G401 (cell line): ENCODE results near the gene CORO6. TPM values are rescaled to one million over a fixed set of nuclear protein-coding genes. Genes with fewer than 3 reads are reported as not detected.

Experiments used
- DNase-seq: peaks from one replicate; pipeline ENCODE4 v3.0.0-alpha.2; 2015; ENCODE audit warnings: low spot score
- in situ Hi-C: cut with HindIII; loops from 2 replicates; pipeline ENCODE4 v1.10.0; 2016; ENCODE audit warnings: low sequenced_read_pairs, mixed read lengths
- total RNA-seq: library from RNA; depleted of rRNA; stranded (reverse); fragments of >200 nt; shearing (Covaris generic); gene quantifications from 2 replicates; pipeline ENCODE4 v1.2.3, GENCODE V29; 2014; rRNA removed

Gene CORO6
- total RNA-seq, 1 experiment from 2014 or later = 9.7 TPM

DNA sequence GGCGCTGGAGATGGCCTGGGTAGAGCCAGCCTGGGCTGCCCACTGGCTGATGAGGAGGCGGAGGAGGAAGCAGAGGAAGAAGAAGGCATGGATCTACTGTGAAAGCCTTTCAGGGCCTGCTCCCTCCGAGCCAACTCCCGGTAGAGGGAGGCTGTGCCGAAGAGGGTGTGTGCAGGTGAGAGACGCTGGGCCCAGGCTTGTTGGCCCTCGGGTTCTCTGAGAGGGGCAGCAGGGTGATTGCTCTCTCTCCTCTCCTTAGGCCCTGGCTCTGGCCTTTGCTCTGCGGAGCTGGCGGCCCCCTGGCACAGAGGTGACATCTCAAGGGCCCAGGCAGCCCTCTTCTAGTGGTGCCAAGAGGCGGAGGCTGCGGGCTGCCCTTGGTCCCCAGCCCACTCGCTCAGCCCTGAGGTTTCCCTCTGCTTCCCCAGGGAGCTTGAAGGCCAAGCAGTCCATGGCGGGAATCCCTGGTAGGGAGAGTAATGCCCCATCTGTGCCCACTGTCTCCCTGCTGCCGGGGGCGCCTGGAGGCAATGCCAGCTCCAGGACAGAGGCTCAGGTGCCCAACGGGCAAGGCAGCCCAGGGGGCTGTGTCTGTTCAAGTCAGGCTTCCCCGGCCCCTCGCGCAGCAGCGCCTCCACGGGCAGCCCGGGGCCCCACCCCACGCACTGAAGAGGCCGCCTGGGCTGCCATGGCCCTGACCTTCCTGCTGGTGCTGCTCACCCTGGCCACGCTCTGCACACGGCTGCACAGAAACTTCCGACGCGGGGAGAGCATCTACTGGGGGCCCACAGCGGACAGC lies 50.6 kb downstream of the CORO6 start:
- in situ Hi-C loops = no loop called here
- no peak for DNase-seq

GRCh38 chr17:29571486-29571882 lies 51.2 kb downstream of the CORO6 start:
- in situ Hi-C loops = no loop called here
- no peak for DNase-seq

- no peak for DNase-seq
- in situ Hi-C loops = no loop called here
These were observed 52.2 kb downstream of the CORO6 start for GRCh38 chr17:29570521-29570920.

DNA sequence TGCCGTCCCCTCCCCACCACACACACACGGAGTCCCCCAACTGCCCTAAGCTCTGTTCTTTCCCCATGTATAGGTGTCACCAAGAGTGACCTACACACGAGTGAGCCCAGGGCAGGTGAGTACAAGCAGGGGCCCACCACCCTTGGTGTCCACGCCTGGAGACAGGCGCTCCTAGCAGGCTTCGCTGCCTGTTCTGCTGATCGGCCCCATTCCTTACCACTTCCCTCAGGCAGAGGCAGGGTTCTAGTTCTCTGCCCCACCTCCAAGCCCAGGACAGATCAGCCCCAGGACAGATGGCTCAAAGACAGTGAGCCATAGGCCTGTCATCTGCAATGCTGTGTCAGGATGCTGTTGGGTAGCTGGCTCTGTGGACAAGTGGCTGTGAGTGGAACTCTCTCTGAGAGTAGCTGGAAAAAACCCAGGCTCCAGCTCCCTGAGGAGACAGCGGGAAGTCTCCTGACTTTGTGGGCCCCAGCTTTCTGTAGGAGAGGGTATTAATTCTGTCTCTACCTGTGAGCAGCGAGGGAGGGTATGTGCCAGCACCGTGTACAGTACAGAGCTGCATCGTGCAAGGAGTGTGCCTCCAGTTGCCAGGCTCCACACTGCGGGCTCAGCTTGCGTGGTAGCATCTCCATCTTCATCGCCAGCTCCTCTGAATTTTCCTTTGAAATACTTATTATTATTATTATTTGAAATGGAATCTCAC lies 53.3 kb downstream of the CORO6 start:
- DNase-seq = no peak
- in situ Hi-C loops = no loop called here

GRCh38 chr17:29568331-29569244 lies 54.1 kb downstream of the CORO6 start, which contains the start of gene TP53I13:
Gene TP53I13, plus strand, starts transcription at chr17:29568701. Its CDS starts 58 bp downstream, at chr17:29568759.
- in situ Hi-C loops = no loop called here
- peak; percentile 53 for DNase-seq

DNA sequence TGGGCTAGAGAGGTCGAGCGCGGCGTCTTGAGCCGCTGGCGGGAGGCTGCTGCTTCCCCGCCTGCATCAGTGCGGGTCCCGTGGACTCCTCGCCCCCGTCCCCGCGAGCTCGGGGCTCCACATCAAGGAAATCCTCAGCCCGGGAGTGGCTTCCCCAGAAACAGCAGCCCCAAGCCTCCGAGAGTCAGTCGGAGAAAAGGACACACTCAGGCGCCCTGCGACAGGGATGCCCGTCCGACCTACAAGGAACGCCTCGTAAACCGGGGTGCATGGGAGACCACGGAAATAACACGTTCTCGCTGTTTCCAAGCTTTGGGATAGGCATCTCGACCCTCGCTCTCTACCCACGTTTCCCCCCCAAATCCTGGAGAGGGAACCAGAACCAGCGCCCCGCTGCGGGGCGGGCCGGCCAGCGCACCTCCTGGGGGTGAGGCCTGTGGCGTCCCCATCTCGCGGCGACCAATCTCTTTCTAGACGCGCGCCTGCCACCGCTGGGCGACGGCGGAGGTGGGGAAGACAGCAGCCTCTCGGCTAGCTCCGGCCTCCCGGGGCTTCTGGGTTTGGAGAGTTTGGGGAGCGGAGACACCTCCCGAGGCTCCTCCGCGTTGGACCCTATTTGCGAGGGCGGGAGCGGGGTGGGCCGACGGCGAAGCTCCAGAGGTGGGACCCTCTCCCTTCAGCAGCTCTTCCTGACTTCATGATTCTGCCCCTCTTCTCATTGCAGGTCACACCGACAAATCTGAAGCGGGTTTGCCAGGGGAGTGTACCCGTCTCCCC lies 55.0 kb downstream of the CORO6 start:
- in situ Hi-C loops = no loop called here
- DNase-seq = no peak

DNA sequence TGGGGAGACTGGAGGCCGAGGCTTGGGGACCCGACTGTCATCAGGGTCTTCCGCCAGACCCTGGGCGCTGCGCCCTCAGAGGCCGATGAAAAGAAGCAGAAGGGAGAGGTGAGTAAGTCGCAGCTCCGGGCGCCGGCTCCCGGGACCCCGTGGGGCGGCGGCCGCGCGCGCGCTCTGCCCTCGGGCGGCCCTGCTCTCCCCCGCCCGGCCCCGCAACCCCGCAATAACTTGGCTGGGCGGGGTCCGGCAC lies 55.5 kb downstream of the CORO6 start:
- in situ Hi-C loops = no loop called here
- DNase-seq = no peak

GRCh38 chr17:29566473-29567303 lies 56.0 kb downstream of the CORO6 start, which contains the start of gene ABHD15:
Gene ABHD15, minus strand, starts transcription at chr17:29567037. Its CDS starts 71 bp downstream, at chr17:29566966.
- DNase-seq = no peak
- in situ Hi-C loops = no loop called here

GRCh38 chr17:29565643-29566472 lies 56.9 kb downstream of the CORO6 start:
- DNase-seq = no peak
- in situ Hi-C loops = no loop called here

Other genes starting within 250 kb of the CORO6 start
- 31.1 and 38.5 TPM in 2 replicates for gene TAOK1, start 232.5 kb downstream of the CORO6 start, total RNA-seq
- gene ABHD15, start 55.9 kb downstream of the CORO6 start, total RNA-seq = 5.2 and 11.1 TPM in 2 replicates
- 72.2 and 119 TPM in 2 replicates for gene TP53I13, start 54.2 kb downstream of the CORO6 start, total RNA-seq
- gene GIT1, start 33.3 kb downstream of the CORO6 start, total RNA-seq = 42.2 and 45.9 TPM in 2 replicates
- 17.5 and 29.6 TPM in 2 replicates for gene ANKRD13B, start 29.8 kb downstream of the CORO6 start, total RNA-seq